A549 (cell line): ENCODE results near the gene GDI2. TPM values are rescaled to one million over a fixed set of nuclear protein-coding genes. Genes with fewer than 3 reads are reported as not detected.

ENCODE experiments used
- ATAC-seq, 2 experiments: fragments of 200-7000 bp in 1 of 2; fragments of >200 bp in 1 of 2; cut with Nextera tagmentation in 1 of 2; cut with Tn5 transposase in 1 of 2; 3 replicates each; pipeline versions ENCODE4 v1.8.0 to v1.9.1; 2018 to 2020; ENCODE audit warnings: mild to moderate bottlenecking in 1 of 2, moderate library complexity in 1 of 2
- CTCF ChIA-PET: fragments of 300-600 bp; sonication (Branson Sonifier 250); formaldehyde crosslinking; extraction: SDS; loops from one replicate; lab custom pipeline; 2021; ENCODE audit warnings: antibody characterized with exemption, inconsistent platforms; lab: Yijun Ruan, JAX
- POLR2A ChIA-PET: fragments of 350-600 bp; formaldehyde crosslinking; extraction: SDS; loops from one replicate; lab custom pipeline; 2021; ENCODE audit warnings: antibody characterized with exemption, inconsistent platforms; lab: Yijun Ruan, JAX
- DNase-seq, 2 experiments: peaks; one replicate each; pipeline versions ENCODE4 v3.0.0 to v3.0.0-alpha.2; 2011 to 2016; ENCODE audit warnings: low read depth in 1 of 2, low spot score in 1 of 2
- FAIRE-seq: peaks from 2 replicates; lab custom pipeline; 2011; peaks lifted over from hg19 to GRCh38; lab: Jason Lieb, UNC
- H3K27ac ChIP-seq, 2 experiments: fragments of >200 bp; sonication (Bioruptor Twin); formaldehyde crosslinking; 3 replicates each; pipeline ENCODE4 v1.5.1; 2016 to 2017
- H3K4me1 ChIP-seq: fragments of >200 bp; sonication (Bioruptor Twin); formaldehyde crosslinking; 3 replicates; pipeline ENCODE4 v1.6.1; 2016
- H3K4me2 ChIP-seq: fragments of >200 bp; sonication (Bioruptor Twin); formaldehyde crosslinking; 3 replicates; pipeline ENCODE4 v1.6.1; 2016
- H3K4me3 ChIP-seq: fragments of >200 bp; sonication (Bioruptor Twin); formaldehyde crosslinking; 3 replicates; pipeline ENCODE4 v1.5.1; 2016
- H3K9me3 ChIP-seq: fragments of >200 bp; sonication (Bioruptor Twin); formaldehyde crosslinking; 3 replicates; pipeline ENCODE4 v1.6.1; 2016
- ATOH8 ChIP-seq: fragments of 250-450 bp; sonication (Bioruptor Pico); IDR thresholded peaks from 2 replicates; pipeline ENCODE4 v1.5.0; 2020; ENCODE audit warnings: low read depth, mild to moderate bottlenecking, moderate library complexity
- CEBPB ChIP-seq, 2 experiments: fragments of >200 bp in 1 of 2; sonication (Bioruptor Twin) in 1 of 2; formaldehyde crosslinking in 1 of 2; IDR thresholded peaks; 2 replicates each; pipeline ENCODE4 v1.6.1; 2012 to 2016
- CHD2 ChIP-seq: fragments of 150-350 bp; IDR thresholded peaks from 2 replicates; pipeline ENCODE4 v1.6.1; 2014; ENCODE audit warnings: low read length; ENCODE audit not compliant: partially characterized antibody
- CHD4 ChIP-seq: fragments of 200-600 bp; sonication (generic); IDR thresholded peaks from 2 replicates; pipeline ENCODE4 v1.6.1; 2016; ENCODE audit warnings: antibody characterized with exemption, mild to moderate bottlenecking, borderline replicate concordance
- EHMT2 ChIP-seq: fragments of 200-600 bp; sonication (generic); IDR thresholded peaks from 2 replicates; pipeline ENCODE4 v1.6.1; 2016; ENCODE audit warnings: antibody characterized with exemption, low read depth, mild to moderate bottlenecking, moderate library complexity
- FOSL2 ChIP-seq, 2 experiments: fragments of 450-650 bp in 1 of 2; fragments of >200 bp in 1 of 2; sonication (Bioruptor Twin) in 1 of 2; formaldehyde crosslinking; IDR thresholded peaks; 2 replicates each; pipeline versions ENCODE4 v1.5.0 to v1.6.1; 2016 to 2020; ENCODE audit warnings: mild to moderate bottlenecking in 1 of 2, moderate library complexity in 1 of 2
- GATA3 ChIP-seq: IDR thresholded peaks from 2 replicates; pipeline ENCODE4 v1.6.1; 2012; ENCODE audit warnings: borderline replicate concordance
- HDAC2 ChIP-seq: fragments of 200-600 bp; sonication (generic); IDR thresholded peaks from 2 replicates; pipeline ENCODE4 v1.6.1; 2016
- HEYL ChIP-seq: fragments of 250-450 bp; sonication (Bioruptor Pico); IDR thresholded peaks from 2 replicates; pipeline ENCODE4 v1.8.0; 2021; ENCODE audit warnings: mild to moderate bottlenecking, moderate library complexity
- HOXB13 ChIP-seq: fragments of 250-450 bp; sonication (Bioruptor Pico); IDR thresholded peaks from 2 replicates; pipeline ENCODE4 v1.5.0; 2020; ENCODE audit warnings: low read depth, mild to moderate bottlenecking, moderate library complexity
- HOXB5 ChIP-seq: fragments of 250-450 bp; sonication (Bioruptor Pico); IDR thresholded peaks from 2 replicates; pipeline ENCODE4 v1.5.0; 2020; ENCODE audit warnings: mild to moderate bottlenecking, moderate library complexity
- KDM1A ChIP-seq: fragments of 200-600 bp; sonication (generic); IDR thresholded peaks from 2 replicates; pipeline ENCODE4 v1.6.1; 2016; ENCODE audit warnings: low read depth, mild to moderate bottlenecking
- KDM5A ChIP-seq: fragments of 200-600 bp; sonication (generic); IDR thresholded peaks from 2 replicates; pipeline ENCODE4 v1.6.1; 2016; ENCODE audit warnings: antibody characterized with exemption, mild to moderate bottlenecking
- MAFK ChIP-seq: fragments of 450-650 bp; IDR thresholded peaks from 2 replicates; pipeline ENCODE4 v1.6.1; 2014; ENCODE audit not compliant: partially characterized antibody
- POLR2AphosphoS2 ChIP-seq: conservative IDR thresholded peaks from 2 replicates; pipeline ENCODE4 v1.6.1; 2012; ENCODE audit warnings: low read length, improper control_type of control experiment, inconsistent platforms
- RARB ChIP-seq: fragments of 250-450 bp; sonication (Bioruptor Pico); IDR thresholded peaks from 2 replicates; pipeline ENCODE4 v1.8.0; 2021; ENCODE audit warnings: mild to moderate bottlenecking, moderate library complexity
- RNF2 ChIP-seq: fragments of 200-600 bp; sonication (generic); IDR thresholded peaks from 2 replicates; pipeline ENCODE4 v1.6.1; 2016; ENCODE audit warnings: low read depth, mild to moderate bottlenecking, antibody characterized with exemption, moderate library complexity, borderline replicate concordance
- SMC3 ChIP-seq: fragments of >200 bp; sonication (Bioruptor Twin); formaldehyde crosslinking; IDR thresholded peaks from 3 replicates; pipeline ENCODE4 v1.6.1; 2018; ENCODE audit warnings: inconsistent platforms
- ZC3H11A ChIP-seq: fragments of 450-650 bp; IDR thresholded peaks from 2 replicates; pipeline ENCODE4 v1.6.1; 2014; ENCODE audit warnings: antibody characterized with exemption, mild to moderate bottlenecking
- WGBS: methylation state at CpG from one replicate; pipeline ENCODE4 v1.1.6; 2017; ENCODE audit errors: missing lambda C conversion rate; 5-methylcytosine and 5-hydroxymethylcytosine counted together
- polyA plus RNA-seq, 4 experiments: library from polyadenylated mRNA; depleted of rRNA in 3 of 4; stranded (reverse); fragments of >200 nt; fragmentation: RNase III in 1 of 4; extraction: RNeasy Plus Mini Kit Qiagen cat#74134 plus additional on column Dnase treatment in 1 of 4; gene quantifications; 2 replicates in 3 of 4; 3 replicates in 1 of 4; pipeline ENCODE4 v1.2.3, GENCODE V29; 2011 to 2017
- TF ChIP-seq, protein P1 (sequence below): fragments of 450-650 bp; IDR thresholded peaks from 2 replicates; pipeline ENCODE4 v1.6.1; 2014; ENCODE audit warnings: antibody characterized with exemption

The GDI2 gene
- polyA plus RNA-seq, 2 of the 4 experiments (the other 2 are of a cell fraction), result 278 to 304 TPM

DNA sequence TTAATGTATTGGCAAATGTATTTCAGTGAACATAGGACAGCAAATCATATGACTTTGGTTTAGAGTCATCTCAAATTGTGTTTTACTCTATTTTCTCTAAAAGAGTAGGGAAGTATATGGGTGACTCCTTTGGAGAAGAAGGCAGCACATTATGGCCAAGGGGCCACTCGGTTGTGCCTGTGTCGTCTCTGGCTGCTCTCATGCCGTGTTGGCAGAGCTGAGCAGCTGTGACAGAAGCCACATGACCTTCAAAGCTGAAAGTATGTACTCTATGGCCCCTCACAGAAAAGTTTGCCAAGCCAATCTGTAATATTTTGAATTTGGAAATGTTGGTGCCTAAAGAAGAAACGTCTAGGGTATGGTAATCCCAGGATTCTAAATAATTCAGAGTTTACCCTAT lies 81.1 kb downstream of the GDI2 start:
- Histone ChIP-seq H3K9me3 (no peaks in the 10 kb centered on the region), H3K4me3 (no peak overlapping the region), H3K27ac (no peak overlapping the region), H3K4me2 (no peak overlapping the region), H3K4me1 (no peaks in the 10 kb centered on the region)
- TF ChIP-seq, protein P1, sequence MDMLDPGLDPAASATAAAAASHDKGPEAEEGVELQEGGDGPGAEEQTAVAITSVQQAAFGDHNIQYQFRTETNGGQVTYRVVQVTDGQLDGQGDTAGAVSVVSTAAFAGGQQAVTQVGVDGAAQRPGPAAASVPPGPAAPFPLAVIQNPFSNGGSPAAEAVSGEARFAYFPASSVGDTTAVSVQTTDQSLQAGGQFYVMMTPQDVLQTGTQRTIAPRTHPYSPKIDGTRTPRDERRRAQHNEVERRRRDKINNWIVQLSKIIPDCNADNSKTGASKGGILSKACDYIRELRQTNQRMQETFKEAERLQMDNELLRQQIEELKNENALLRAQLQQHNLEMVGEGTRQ, result no peak
- TF ChIP-seq HDAC2, result no peak
- TF ChIP-seq ATOH8 (CRISPR knock-in tag), result no peak
- TF ChIP-seq POLR2AphosphoS2, result no peak
- ChIA-PET CTCF (no interaction called here), POLR2A (no interaction called here)
- no peak for FAIRE-seq
- no peak for DNase-seq
- WGBS, result 87% methylated on average over 4 of the region's 4 CpGs
- no peak for ATAC-seq

DNA sequence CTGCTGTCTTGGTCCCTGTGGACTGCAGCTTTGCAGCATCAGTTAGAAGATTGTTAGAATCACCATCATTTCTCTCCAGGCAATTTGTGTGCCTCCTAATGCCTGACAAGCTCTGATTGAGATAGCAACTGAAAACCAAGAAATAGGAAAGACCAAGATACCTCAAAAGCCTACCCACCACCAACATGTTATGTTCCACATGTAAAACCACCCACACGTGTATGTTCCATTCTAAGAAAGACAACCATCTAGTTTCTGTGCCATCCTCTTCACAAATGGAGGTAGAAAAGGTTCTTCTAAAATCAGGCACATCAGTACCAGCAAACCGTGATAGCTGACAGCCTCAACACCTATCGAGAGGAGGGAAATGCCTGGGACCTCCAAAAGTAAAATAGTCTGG lies 81.7 kb downstream of the GDI2 start:
- ATAC-seq, result no peak
- H3K9me3 ChIP-seq, result no peaks in the 10 kb centered on the region
- no peak overlapping the region for H3K4me3 ChIP-seq
- POLR2A ChIA-PET, result no interaction called here
- H3K4me2 ChIP-seq, result no peak overlapping the region
- CTCF ChIA-PET, result no interaction called here
- 85% methylated on average over 3 of the region's 3 CpGs for whole genome bisulfite sequencing
- no peak for FAIRE-seq
- no peak for TF ChIP-seq MAFK
- TF ChIP-seq, all 56 proteins: peak for 0
- no peak for DNase-seq
- Histone ChIP-seq H3K27ac (no peak overlapping the region), H3K4me1 (no peaks in the 10 kb centered on the region)

DNA sequence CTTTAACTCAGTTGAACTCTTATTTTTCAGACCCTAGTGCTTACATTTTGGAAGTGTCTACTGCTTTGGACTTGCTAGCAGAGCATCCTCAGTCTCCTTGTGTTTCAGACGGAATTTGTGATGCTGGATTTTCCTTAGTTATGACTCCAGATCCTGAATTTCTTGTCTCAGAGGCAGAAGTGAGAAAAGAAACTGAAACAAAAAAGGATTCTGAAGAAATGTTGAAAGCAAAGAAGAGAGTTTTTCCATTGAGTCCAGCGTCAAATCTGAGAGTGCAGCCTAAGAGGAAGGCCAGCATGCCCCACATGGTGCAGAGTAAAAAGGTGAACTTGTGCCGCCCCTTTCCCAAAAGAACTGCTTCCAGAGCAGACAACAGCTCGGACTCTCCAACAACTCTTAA lies 82.5 kb downstream of the GDI2 start:
- H3K4me2 ChIP-seq, result no peak overlapping the region
- no peaks in the 10 kb centered on the region for H3K4me1 ChIP-seq
- ChIA-PET POLR2A (interaction anchor here (0.6 kb wide), 1 partner anchor 82 kb away, joined by 3 read pairs; the partner anchor contains the start of gene GDI2), CTCF (interaction anchor here (1.0 kb wide), 1 partner anchor 26 kb away, joined by 3 read pairs; no protein-coding TSS in a partner anchor)
- no peak for TF ChIP-seq CHD4
- no peak for TF ChIP-seq CEBPB (IDR thresholded peaks at IDR 0.05)
- no peak for TF ChIP-seq HOXB13 (CRISPR knock-in tag)
- TF ChIP-seq CHD2, result no peak
- TF ChIP-seq FOSL2 (IDR thresholded peaks at IDR 0.05), result no peak
- no peak for TF ChIP-seq FOSL2 (CRISPR knock-in tag; IDR thresholded peaks at IDR 0.05)
- H3K4me3 ChIP-seq, result no peak overlapping the region
- FAIRE-seq (no peak), DNase-seq (no peak), ATAC-seq (no peak)
- no peaks in the 10 kb centered on the region for H3K9me3 ChIP-seq
- no peak overlapping the region for H3K27ac ChIP-seq
- 92% methylated on average over 4 of the region's 4 CpGs for WGBS

DNA sequence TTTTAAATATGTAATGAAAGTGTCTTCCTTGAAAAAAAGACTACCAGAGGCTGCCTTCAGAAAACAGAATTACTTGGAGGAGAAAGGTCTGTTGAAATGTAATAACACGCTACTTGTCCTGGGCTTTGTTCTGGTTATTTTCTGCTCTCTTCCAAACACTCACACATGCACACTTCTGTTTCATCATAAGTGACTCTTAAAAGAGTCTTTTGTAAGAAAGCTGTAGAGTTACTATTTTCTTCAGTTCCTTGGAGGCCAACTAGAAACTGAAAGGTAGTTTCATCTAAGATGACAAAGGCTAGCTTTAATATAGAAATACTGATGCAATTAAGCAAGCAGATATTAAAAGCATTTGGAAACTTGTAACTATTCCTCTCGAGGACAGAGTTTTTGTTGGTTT lies 89.5 kb downstream of the GDI2 start:
- 84% methylated on average over 2 of the region's 2 CpGs for WGBS
- H3K4me3 ChIP-seq, result no peak overlapping the region
- ATAC-seq (no peak), FAIRE-seq (no peak), DNase-seq (no peak)
- POLR2A ChIA-PET, result no interaction called here
- no peak overlapping the region for H3K27ac ChIP-seq
- no peaks in the 10 kb centered on the region for H3K4me1 ChIP-seq
- H3K9me3 ChIP-seq, result no peaks in the 10 kb centered on the region
- H3K4me2 ChIP-seq, result no peak overlapping the region
- CTCF ChIA-PET, result no interaction called here
- no peak for TF ChIP-seq RNF2
- TF ChIP-seq ZC3H11A, result no peak
- no peak for TF ChIP-seq ATOH8 (CRISPR knock-in tag)
- no peak for TF ChIP-seq EHMT2
- no peak for TF ChIP-seq HEYL (CRISPR knock-in tag)
- TF ChIP-seq RARB (CRISPR knock-in tag), result no peak
- TF ChIP-seq, protein P1, result no peak
- TF ChIP-seq SMC3, result no peak
- TF ChIP-seq HOXB5 (CRISPR knock-in tag), result no peak
- TF ChIP-seq FOSL2 (IDR thresholded peaks at IDR 0.05), result no peak
- TF ChIP-seq FOSL2 (CRISPR knock-in tag; IDR thresholded peaks at IDR 0.05), result no peak
- TF ChIP-seq KDM5A, result no peak
- TF ChIP-seq KDM1A, result no peak
- TF ChIP-seq GATA3, result no peak
